GM18870 (cell line): ENCODE results near the gene STK38L.

Experiments
- ATAC-seq: cut with Tn5 transposase; IDR thresholded peaks from one replicate; pipeline ENCODE4 v1.9.1; 2021; ENCODE audit warnings: moderate library complexity; ENCODE audit not compliant: unreplicated experiment

Gene STK38L

GRCh38 chr12:27305673-27306456 lies 61.8 kb downstream of the STK38L start:
- ATAC-seq: no peak

- no peak for ATAC-seq
Measured at GRCh38 chr12:27309293-27309994, 65.4 kb downstream of the STK38L start.

DNA sequence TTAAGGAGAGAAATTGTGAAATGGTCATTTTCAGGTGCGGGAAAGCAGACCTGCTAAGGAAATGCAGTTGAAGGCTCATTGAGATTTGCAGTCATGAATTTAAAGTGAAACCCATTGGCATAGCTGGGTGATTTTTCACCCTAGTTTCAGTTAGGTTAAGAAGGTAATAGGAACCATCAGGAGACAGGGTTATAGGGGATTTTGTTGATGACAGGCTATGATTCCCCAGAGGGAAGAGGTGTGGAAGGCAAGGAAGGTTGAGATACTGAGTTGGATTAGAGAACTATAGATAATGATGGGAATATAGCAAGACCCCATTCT lies 65.9 kb downstream of the STK38L start:
- ATAC-seq: no peak

DNA sequence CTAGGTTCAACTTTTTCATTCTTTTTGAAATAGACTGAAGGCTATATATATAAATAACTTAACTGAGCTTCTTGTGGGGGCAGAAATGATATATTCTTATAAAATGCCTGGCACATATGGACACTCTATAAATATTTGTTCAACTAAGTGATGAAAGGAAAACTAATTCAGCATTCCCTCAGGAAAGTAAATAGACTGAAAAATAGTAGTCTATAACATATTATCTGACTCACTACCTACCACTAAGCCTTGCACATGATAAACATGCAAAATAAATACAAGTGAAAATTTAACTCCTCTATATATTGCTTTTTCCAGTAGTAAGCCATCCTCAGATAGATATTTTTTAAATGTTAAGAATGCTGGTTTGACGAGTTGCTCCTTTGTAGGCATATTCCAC lies 72.9 kb downstream of the STK38L start:
- ATAC-seq: no peak

- no peak for ATAC-seq
Measured at GRCh38 chr12:27319409-27319808, 75.3 kb downstream of the STK38L start.

DNA sequence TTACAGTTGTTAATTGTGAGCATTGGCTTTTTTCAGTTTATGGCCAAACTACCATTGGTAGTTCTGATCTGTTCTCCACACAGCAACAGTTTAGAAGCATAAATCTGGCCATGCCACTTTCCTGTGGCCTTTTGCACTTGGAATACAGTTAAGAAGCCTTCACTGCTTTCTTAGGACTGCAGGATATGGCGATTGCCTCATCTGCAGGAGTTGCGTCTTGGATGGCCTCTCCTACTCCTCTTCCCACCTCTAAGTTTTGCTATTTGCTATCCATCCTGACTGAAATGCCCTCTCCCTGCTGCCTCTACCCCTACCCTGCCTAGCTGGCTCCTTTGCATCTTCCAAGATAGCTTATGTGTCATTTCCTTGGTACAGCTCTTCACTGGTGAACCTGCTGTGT lies 75.8 kb downstream of the STK38L start:
- no peak for ATAC-seq

DNA sequence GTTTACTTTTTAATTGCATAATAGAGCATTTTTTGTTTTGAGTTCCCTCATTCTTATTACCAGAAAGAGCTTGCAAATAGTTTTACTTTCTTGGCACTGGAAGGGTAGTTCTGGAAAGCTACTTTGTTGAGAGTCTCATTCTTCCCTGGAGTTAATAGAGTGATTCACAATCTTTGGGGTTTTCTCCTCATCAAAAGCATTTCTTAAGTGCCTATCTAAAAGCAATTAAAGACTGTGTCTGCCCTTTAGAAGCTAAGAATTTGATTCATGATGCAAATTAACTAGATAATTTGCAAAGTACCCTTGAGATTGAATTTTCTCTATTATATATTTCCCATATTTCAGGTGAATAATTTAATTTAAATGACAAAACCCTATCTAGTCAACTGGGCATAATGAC lies 80.4 kb downstream of the STK38L start:
- ATAC-seq: no peak

DNA sequence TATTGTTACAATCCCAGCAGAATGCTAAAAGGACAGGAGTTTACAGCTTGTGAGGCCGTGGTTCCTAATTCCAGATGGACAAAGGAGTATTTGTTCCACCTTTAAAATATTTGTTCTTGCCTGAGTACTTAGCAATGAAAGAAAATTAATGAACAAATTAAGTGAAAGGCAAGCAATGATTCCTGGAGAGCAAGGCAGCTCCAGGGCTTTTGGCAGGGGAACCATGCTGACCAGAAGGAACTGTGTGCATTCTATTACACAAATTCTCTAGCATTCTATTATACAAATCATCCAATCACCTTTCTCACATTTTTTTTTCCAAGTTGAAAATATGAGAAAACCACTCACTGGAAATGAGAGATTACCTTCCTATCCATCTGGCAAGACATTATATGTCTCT lies 86.8 kb downstream of the STK38L start:
- no peak for ATAC-seq

- ATAC-seq: peak; percentile 43
Measured at GRCh38 chr12:27331291-27331926, 87.3 kb downstream of the STK38L start.

- ATAC-seq: no peak
Measured at GRCh38 chr12:27331927-27332324, 87.8 kb downstream of the STK38L start.

DNA sequence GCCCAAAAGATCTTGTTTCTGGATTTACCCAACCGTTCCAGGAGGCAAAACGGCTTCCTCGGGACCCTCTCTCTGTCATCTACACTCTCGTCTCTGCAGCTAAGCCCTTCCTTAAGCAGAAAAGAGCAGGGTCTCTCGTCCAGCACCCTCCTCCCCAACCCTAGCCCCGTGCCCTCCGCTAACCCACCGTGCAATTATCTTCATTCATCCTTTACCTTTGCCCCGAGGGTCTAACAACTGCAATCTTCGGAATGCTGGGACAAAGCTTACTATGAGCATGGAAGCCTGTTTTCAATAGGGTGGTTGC lies 88.3 kb downstream of the STK38L start:
- no peak for ATAC-seq

- ATAC-seq: no peak
Measured at GRCh38 chr12:27332714-27333402, 88.8 kb downstream of the STK38L start, which contains the start of gene BMAL2. Gene BMAL2 (plus strand): TSS chr12:27332836. CDS start chr12:27333073, 237 bp downstream.

- ATAC-seq: no peak
Measured at GRCh38 chr12:27333403-27334009, 89.4 kb downstream of the STK38L start.

DNA sequence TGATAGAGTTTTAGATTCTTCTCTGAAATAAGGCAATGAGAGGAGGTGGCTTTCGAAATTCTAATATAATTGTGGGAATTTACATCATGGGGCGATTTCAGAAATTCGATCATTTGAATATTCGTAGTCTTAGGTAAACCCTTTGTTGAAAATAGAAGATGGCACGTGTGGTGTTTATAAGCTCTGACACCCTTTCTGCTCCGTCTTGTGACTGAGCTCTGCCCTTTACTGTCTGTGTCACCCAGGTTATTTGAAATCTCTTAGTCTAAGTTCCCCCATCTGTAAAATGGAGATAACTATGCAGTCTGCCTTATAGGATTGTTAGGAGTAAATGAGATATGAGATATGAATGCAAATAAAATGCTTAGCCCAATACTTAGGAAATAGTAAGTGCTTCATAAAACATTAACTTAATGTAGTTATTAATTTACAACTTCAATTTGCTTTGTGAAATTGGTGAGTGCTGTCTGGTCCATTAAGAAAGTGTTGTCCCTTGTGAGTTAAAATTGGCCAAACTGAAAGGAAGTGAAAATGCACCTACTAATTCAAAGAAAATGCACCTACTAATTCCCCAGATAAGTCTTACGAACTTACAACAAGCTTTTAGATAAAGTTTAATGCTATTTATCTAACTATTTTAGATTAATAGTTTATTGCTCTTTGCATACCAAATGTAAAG lies 90.1 kb downstream of the STK38L start:
- ATAC-seq: no peak

GRCh38 chr12:27334721-27335082 lies 90.6 kb downstream of the STK38L start:
- no peak for ATAC-seq

DNA sequence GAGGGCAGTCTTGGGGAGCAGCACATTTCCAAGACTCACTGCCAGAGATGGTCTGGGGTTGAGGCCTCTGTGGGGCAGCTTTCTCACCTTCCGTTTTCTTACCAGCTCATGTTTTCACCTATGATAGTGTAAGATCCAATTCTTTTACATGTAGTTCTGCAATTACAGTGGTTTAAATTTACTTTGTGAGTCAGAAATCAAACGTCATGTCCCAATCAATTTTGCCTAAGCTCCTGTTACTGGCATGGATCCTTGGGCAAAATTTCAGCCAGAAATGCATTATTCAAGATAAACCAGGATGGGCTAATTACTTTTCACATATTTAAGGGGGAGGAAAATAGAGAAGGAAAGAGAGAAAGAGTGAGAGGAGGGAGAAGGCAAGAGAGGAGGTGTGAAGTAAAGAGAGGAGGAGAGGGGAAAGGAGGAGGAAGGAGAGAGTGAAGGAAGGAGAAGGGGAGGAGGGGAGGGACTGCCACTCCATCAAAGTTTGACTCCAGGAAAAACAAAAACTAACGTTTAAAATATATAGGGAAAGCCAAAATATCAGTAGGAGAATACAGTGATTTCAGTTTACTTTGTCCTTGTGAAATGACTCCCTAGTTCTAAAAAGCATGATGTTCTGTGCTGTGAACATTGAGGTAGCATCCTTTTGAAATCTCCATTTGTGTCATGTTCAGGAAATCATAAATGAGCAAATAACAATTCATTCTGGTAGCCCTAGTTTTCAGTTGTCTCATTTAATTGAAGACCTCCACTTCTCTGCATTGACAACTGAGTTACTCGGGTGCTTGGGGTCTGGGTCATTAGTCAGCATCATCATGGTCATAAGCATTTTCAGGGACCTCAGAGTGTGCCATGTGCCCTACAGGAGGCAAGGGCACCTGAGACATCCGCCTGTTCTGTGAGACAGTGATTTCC lies 91.5 kb downstream of the STK38L start:
- no peak for ATAC-seq

GRCh38 chr12:27336282-27336653 lies 92.2 kb downstream of the STK38L start:
- ATAC-seq: no peak

DNA sequence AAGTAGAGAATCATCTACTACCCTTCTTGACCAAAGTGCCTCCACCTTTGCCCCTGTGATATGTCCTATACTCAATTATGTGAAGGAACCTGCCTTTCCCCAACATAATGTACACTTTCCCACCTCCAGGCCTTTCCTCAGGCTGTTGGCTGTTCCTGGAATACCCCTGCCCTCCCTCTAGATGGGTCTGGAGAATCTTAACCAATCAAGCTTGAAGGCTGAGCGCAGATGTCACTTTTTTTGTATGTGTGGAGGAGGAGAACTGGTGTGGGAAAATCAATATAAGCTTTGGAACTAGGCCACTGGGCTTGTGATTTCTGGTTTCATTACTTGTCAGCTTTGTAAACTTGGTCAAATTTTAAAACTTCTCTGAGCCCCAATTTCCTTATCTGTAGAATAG lies 93.3 kb downstream of the STK38L start:
- no peak for ATAC-seq

DNA sequence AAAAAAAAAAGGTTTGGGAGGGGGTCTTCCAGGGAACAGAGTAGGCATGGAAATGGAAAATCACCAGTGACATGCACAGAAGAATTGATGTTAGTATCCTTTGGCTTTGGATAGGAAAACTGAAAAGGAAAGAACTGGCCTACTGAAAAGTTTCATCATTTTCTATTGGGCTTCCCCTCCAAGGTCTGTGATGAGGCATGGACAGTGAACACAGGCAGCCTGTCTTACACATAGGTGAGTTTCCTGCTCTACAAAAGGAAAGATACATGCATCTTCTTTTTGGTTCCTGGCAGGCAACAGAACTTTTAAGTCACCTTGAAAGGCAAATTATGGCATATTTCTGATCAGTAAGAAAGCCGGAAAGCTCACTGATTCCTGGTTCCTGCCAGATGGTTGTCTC lies 94.4 kb downstream of the STK38L start:
- ATAC-seq: no peak

GRCh38 chr12:27340971-27341370 lies 96.9 kb downstream of the STK38L start:
- ATAC-seq: no peak
